HG03045 (cell line): Measurements from ENCODE around the gene PTPRZ1.

ENCODE experiments used
- ATAC-seq: cut with Tn5 transposase; IDR thresholded peaks from one replicate; pipeline ENCODE4 v1.9.1; 2021; ENCODE audit warnings: mild to moderate bottlenecking, moderate library complexity; ENCODE audit not compliant: unreplicated experiment

PTPRZ1 gene

GRCh38 chr7:121872831-121873288, at the start of gene PTPRZ1:
Gene PTPRZ1, plus strand, starts transcription at chr7:121873161. Its CDS starts 339 bp downstream, at chr7:121873500.
- no peak for ATAC-seq

- no peak for ATAC-seq
Observed at GRCh38 chr7:121824276-121824675, 48.7 kb upstream of the PTPRZ1 start.

DNA sequence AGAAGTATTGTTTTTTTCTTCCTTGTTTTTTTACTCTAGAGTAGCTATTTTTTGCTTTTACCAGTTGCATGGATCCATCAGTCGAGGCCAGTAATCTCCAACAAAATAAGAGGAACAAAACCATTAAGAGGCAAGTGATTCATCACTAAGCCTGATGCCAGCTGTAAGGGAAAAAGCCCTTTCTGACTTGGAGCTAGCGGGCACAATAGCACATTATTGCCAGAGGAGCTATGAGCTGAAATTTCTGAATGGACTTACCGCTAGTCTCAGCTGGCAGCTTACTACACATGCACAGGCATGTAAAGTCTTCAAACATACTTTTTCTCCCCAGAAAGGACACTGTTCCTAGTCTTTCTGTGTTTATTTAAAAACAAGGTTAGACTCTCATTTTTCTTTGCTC, 41.6 kb upstream of the PTPRZ1 start:
- ATAC-seq: no peak

GRCh38 chr7:121831801-121832200, 41.2 kb upstream of the PTPRZ1 start:
- ATAC-seq: no peak

DNA sequence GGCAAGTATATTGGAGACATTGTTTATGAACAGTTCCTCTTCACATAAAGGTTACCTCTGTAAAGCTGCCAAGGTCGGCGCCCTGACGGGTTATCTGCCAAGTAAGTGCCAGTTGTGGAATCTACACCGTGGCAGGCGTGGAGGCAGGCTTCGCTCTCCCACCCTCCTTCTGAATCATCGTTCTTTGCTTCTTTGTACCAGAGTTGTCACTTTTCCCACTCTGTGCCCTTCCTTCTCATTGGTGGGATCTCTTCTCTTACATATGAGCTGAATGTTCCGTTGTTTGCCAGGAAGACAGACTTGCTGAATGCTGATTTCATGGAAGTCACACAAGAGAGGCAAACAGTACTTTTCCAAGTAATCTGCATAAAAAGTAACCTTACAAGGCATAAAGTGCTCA, 40.6 kb upstream of the PTPRZ1 start:
- ATAC-seq: no peak

- no peak for ATAC-seq
Observed at GRCh38 chr7:121833991-121834390, 39.0 kb upstream of the PTPRZ1 start.

- ATAC-seq: no peak
Observed at GRCh38 chr7:121837462-121837861, 35.5 kb upstream of the PTPRZ1 start.

DNA sequence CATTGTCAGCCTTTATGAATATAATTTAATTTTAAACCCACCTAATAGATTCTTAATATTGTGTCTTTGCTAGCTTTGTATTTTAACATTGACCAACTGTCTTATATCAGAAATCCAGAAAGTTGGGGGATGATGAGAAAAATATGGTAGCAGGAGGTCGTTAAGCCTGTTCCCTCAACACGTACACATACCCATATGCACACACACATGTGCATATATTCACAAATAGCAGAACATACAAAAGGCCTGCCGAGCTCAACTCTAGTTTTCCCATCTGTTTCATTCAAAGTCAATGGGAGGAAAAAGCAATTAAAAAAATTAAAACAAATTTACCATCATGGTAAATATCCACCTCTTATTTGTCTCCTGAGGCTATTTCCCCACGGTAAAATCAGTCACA, 25.9 kb upstream of the PTPRZ1 start:
- no peak for ATAC-seq

- ATAC-seq: no peak
Observed at GRCh38 chr7:121853307-121853706, 19.7 kb upstream of the PTPRZ1 start.

DNA sequence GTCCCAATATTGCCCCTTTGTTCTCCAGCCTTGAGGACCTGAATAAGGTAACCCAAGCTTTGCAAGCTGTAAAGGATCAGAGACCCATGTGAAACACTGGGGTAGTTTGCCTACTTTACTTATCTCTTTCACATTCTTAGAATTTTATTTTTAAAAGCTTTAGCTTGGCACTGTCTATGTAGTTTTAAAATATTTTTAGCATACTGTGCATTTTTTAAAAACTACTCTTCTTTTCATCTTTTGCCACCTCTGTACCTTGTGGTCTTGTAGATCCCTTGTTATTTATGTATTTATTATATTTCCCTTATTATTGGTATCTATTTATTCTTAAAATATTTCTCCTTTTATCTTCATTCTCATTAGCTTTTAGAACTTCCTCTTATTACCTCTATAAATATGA, 12.0 kb upstream of the PTPRZ1 start:
- no peak for ATAC-seq

GRCh38 chr7:121862591-121862990, 10.4 kb upstream of the PTPRZ1 start:
- ATAC-seq: no peak

DNA sequence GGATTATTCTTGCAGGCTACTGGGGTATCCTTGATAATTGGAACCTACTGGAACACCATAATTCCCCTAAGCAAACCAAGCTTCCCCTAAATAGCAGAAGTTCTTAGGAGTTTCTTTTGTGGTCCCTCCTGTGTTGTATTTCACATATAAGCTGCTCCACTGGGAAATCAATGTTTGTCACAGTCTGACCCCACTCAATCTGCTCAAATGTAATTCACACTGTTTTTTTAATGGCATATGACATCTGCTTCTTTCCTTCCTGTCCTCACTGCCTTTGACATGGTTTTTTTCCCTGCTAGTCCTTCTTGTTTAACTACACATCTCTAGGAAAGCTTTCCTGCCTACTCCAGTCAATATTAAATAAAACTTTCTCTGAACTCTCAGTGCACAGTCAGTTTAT, 1.8 kb upstream of the PTPRZ1 start:
- no peak for ATAC-seq

DNA sequence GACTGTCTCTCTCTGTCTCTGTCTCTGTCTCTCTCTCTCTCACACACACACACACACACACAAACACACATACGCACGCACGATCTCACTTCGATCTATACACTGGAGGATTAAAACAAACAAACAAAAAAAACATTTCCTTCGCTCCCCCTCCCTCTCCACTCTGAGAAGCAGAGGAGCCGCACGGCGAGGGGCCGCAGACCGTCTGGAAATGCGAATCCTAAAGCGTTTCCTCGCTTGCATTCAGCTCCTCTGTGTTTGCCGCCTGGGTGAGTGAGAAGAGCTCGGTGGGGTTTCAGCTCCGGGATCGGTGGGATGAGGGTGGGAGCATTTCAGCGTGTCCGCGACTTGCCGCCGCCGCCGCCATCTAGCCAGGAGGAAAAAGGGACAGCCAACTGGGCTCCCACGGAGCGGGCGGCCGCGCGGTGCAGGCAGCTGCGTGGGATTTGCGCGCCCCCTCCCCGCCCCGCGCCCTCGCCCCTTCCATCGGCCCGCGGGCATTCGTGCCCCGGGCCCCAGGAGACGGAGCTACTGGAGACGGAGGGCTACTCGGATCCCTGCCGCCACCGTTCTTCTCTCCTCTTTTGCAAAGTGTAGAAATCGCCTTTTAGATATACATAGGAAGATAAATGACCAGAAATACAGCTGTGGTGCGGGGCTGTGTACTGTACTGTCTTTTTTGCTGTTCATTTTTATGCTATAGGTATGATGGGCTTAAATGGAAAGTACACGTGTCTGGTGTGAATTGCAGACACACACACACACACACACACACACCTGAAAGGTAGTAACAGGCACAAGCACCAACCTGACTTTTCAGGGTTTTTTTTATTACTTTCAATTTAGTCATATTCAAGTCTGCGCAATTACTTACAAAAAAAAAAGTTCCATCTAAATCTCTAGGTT, 581 bp downstream of the PTPRZ1 start:
- ATAC-seq: no peak

GRCh38 chr7:121874298-121874697, 1.3 kb downstream of the PTPRZ1 start:
- ATAC-seq: no peak

- ATAC-seq: no peak
Observed at GRCh38 chr7:121875203-121875602, 2.2 kb downstream of the PTPRZ1 start.

- no peak for ATAC-seq
Observed at GRCh38 chr7:121876656-121877500, 3.9 kb downstream of the PTPRZ1 start.

GRCh38 chr7:121878918-121879464, 6.0 kb downstream of the PTPRZ1 start:
- no peak for ATAC-seq

- ATAC-seq: no peak
Observed at GRCh38 chr7:121879544-121879943, 6.6 kb downstream of the PTPRZ1 start.

DNA sequence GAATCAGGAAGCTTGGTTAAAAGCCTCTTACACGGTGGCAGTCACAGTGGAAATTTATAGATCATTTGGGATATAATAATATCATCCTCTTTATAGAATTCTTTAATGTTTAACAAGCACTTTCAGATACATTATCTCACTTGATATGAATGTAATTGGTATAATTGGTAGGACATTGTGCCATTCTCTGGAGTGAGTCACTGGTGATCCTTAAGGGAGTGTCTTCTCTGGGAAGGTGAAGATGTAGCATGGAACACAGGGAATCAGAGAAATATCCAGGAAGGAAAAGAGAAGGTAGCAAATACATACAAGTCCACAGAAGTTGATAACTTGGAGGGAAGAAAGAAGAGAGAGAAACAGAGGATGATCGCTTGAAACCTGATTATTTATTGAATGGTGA, 9.8 kb downstream of the PTPRZ1 start:
- ATAC-seq: no peak

DNA sequence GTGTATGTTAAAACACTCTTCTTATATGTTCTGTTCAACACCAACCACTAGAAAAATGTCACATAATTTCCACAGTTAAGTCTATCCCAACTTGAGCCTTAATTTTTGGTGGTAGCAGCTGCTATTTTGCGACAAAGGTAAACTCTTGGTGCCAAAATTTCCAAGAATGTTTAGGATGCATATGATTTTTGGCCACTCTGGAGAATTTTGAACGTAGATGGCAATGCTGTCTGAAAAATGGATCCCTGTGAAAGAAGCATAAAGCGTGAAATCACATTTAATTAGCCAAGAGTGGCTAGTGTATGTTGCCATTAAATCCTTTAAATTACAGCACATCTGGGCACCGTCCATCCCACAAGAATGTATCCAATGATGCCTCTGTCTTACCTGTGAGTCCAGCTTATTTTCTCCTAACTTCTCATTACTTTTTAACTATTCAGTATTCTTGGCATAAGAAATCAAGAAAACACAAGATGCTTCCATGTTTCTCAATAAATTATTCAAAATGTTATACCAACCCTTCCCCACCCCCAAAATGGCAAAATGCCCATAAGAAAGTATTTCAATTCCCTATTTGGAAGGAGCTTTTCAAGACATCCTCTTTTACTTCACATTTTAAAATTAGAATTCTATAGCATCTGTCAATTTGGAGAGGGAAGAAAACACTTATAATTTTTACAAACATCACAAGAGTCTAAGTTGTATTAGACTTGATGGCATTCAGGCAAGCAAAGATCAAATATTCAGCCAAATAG, 12.4 kb downstream of the PTPRZ1 start:
- ATAC-seq: no peak

GRCh38 chr7:121887634-121888033, 14.7 kb downstream of the PTPRZ1 start:
- ATAC-seq: no peak
